BLaER1 treated with 17β-estradiol and CSF1 and Interleukin-3, amounts not matched to agents 10 nM and 100 nM (cell line): ENCODE results near the gene NAPA.

ENCODE experiments used
- H3K27ac ChIP-seq, 11 experiments: shearing (Covaris generic); formaldehyde crosslinking; 2 replicates each; pipeline ENCODE4 v1.8.1; 2022
- H3K27me3 ChIP-seq, 11 experiments: shearing (Covaris generic); formaldehyde crosslinking; 2 replicates each; pipeline ENCODE4 v1.8.1; 2022
- H3K36me3 ChIP-seq, 11 experiments: shearing (Covaris generic); formaldehyde crosslinking; 2 replicates each; pipeline ENCODE4 v1.8.1; 2022
- H3K4me1 ChIP-seq, 10 experiments: shearing (Covaris generic); formaldehyde crosslinking; 2 replicates each; pipeline ENCODE4 v1.8.1; 2022
- H3K4me2 ChIP-seq, 11 experiments: shearing (Covaris generic); formaldehyde crosslinking; 2 replicates each; pipeline ENCODE4 v1.8.1; 2022
- H3K4me3 ChIP-seq, 10 experiments: shearing (Covaris generic); formaldehyde crosslinking; 2 replicates each; pipeline ENCODE4 v1.8.1; 2022
- H3K9ac ChIP-seq, 11 experiments: shearing (Covaris generic); formaldehyde crosslinking; 2 replicates each; pipeline ENCODE4 v1.8.1; 2022
- H3K9me3 ChIP-seq, 11 experiments: shearing (Covaris generic); formaldehyde crosslinking; replicated peaks in 1 of 11; 2 replicates each; pipeline ENCODE4 v1.8.1; 2022
- H4K20me1 ChIP-seq, 11 experiments: shearing (Covaris generic); formaldehyde crosslinking; 2 replicates each; pipeline ENCODE4 v1.8.1; 2022
- Cebpa-rat ChIP-seq, 11 experiments: shearing (Covaris generic); IDR thresholded peaks; 2 replicates each; pipeline ENCODE4 v1.8.1; 2022

NAPA gene

DNA sequence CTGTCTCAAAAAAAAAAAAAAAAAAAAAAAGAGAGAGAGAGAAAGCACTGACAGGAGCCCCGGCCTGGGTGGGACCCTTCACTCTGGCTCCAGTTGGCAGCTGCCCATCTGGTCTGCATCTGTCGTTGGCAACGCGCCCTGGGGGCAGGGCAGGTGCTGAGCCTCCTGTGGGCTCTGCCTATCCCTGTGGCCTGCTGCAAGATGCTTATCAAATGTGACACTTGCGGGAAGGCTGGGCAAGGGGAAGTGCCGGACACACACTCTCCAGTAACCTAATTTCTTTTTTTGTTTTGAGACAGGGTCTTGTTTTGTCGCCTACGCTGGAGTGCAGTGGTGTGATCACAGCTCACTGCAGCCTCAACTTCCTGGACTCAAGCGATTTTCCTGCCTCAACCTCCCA is 20.1 kb downstream of the NAPA start:
- H3K27ac ChIP-seq: peak overlapping the region in 1 of 11 experiments; percentile 17; a peak in 1 of 22 replicates
- no peak for TF ChIP-seq Cebpa-rat (IDR thresholded peaks at IDR 0.05)
- H3K36me3 ChIP-seq: peaks cover 11 to 98% (median 75%) of the 10 kb centered on the region in 11 experiments
- H3K4me2 ChIP-seq: peak overlapping the region in 9 of 11 experiments; percentile 17 to 77 (median 57); a peak in 17 of 22 replicates
- H4K20me1 ChIP-seq: peaks cover 45 to 90% (median 77%) of the 10 kb centered on the region in 11 experiments
- H3K9ac ChIP-seq: peak overlapping the region in 3 of 11 experiments; percentile 23 to 52 (median 30); a peak in 5 of 22 replicates
- no peaks in the 10 kb centered on the region for H3K27me3 ChIP-seq
- no peaks in the 10 kb centered on the region for H3K9me3 ChIP-seq
- H3K4me1 ChIP-seq: peaks cover 0 to 55% (median 46%) of the 10 kb centered on the region in 10 experiments; a peak in 16 of 20 replicates
- no peak overlapping the region for H3K4me3 ChIP-seq

DNA sequence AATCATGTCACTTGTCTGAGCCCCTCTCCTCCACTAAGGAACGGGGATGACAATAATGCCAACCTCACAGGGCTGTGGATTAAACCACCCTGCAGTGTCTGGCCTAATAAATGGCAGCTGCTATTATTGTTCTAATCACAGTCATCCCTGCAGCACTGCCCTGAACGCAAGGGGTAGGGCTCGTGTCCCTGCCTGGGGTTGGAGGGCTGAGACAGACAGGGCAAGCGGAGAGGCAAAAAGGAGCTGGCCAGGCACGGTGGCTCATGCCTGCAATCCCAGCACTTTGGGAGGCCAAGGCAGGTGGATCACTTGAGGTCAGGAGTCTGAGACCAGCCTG is 20.7 kb downstream of the NAPA start:
- Histone ChIP-seq H3K9ac (0 out of 22 replicates have a peak overlapping the region, but pooled peaks of 3 of the 11 experiments have one; percentile 5 to 52 (median 23)), H3K4me1 (peaks cover 0 to 59% (median 46%) of the 10 kb centered on the region in 10 experiments; a peak in 17 of 20 replicates), H3K9me3 (no peaks in the 10 kb centered on the region), H3K4me3 (no peak overlapping the region), H4K20me1 (peaks cover 45 to 86% (median 74%) of the 10 kb centered on the region in 11 experiments), H3K36me3 (peaks cover 11 to 98% (median 75%) of the 10 kb centered on the region in 11 experiments), H3K27me3 (no peaks in the 10 kb centered on the region), H3K27ac (no peak overlapping the region), H3K4me2 (peak overlapping the region in 6 of 11 experiments; percentile 47 to 77 (median 72); a peak in 9 of 22 replicates)
- no peak for TF ChIP-seq Cebpa-rat (IDR thresholded peaks at IDR 0.05)

DNA sequence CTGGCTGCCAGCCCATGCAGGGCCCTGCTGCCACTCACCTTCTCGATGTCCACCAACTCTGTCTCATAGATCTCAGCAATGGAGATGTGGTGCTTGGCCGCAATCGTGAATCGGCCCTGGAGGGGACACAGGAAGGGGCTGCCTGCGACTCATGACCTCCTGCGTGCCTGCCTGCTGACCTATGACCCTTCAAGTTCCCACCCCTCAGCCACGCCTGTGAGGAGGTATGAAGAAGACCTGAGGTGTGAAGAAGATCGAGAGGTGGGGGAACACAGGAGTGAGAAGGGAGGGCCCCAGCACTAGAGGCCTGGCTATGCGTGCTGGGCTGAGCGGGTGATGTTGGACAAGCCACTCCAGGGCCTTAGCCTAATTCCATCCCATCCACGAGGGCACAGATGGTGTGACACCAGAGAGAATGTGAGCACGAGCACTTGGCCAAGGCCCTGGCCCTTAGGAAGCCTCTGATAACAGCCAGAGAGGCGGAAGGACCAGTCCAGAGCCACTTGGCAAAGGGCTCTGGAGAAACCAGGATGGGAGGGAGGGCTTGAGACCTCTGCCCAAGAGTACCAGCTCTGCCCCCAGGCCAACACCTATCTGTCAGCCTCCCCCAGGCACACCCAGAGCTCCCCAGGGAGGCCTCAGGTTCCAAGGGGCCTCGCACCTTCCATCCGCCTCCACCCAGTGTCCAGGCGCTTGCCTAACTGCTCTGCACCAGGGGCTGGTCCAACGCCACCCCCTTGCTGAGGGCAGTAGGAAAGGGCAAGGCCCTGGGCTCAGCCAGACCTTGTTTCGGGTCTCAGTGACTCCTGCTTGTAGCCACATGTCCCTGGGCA is 21.3 kb downstream of the NAPA start:
- H4K20me1 ChIP-seq: peaks cover 40 to 80% (median 68%) of the 10 kb centered on the region in 11 experiments
- no peak for TF ChIP-seq Cebpa-rat (IDR thresholded peaks at IDR 0.05)
- peaks cover 0 to 63% (median 46%) of the 10 kb centered on the region in 10 experiments; a peak in 17 of 20 replicates for H3K4me1 ChIP-seq
- H3K9ac ChIP-seq: peak overlapping the region in 3 of 11 experiments; percentile 5 to 52 (median 23); a peak in 1 of 22 replicates
- H3K27ac ChIP-seq: no peak overlapping the region
- peaks cover 13 to 96% (median 71%) of the 10 kb centered on the region in 11 experiments for H3K36me3 ChIP-seq
- no peaks in the 10 kb centered on the region for H3K27me3 ChIP-seq
- peak overlapping the region in 5 of 11 experiments; percentile 7 to 77 (median 72); a peak in 7 of 22 replicates for H3K4me2 ChIP-seq
- H3K9me3 ChIP-seq: no peaks in the 10 kb centered on the region
- no peak overlapping the region for H3K4me3 ChIP-seq

DNA sequence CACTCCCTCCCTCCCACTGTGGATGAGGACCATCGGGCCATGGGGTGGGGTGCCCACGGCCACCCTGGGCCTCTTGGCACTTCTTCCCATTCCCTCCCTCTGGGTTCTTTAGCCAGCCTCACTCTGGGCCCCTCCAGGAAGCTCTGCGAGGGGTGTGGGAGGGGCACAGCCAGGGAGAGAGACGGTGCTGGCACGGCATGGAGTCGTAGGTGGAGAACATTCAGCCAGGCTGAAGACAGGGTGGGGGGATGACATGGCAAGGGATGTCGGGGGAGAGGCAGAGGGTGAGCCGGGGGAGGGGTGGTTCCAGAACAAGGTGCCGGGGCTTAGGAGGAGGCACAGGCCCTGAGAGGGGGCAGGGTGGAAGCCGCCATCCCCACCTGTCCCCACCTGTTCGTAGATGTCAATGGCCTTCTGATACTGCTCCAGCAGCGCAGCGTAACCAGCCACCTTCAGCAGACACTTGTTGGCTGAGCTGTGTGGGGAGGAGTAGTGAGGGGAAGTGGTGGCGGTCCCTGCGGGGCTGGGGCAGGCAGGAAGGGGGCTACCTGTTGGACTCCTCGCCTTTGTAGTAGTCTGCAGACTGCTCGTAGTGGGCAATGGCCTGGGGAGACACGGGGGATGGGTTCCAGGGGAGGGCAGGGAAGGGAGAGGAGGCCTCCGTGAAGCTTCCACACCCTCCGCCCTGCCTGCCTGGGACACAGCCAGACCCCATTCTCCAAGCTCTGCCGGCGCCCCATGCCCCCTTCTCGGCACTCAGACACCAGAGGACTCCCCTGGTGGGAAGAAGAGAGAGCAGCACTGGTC is 22.1 kb downstream of the NAPA start:
- Histone ChIP-seq H3K9me3 (no peaks in the 10 kb centered on the region), H3K4me2 (no peak overlapping the region), H4K20me1 (peaks cover 32 to 77% (median 60%) of the 10 kb centered on the region in 11 experiments), H3K9ac (no peak overlapping the region; a peak in 1 of 22 replicates), H3K4me1 (peaks cover 3 to 65% (median 49%) of the 10 kb centered on the region in 10 experiments; a peak in 19 of 20 replicates), H3K4me3 (no peak overlapping the region), H3K27ac (no peak overlapping the region), H3K27me3 (no peaks in the 10 kb centered on the region), H3K36me3 (peaks cover 13 to 95% (median 63%) of the 10 kb centered on the region in 11 experiments)
- no peak for TF ChIP-seq Cebpa-rat (IDR thresholded peaks at IDR 0.05)

DNA sequence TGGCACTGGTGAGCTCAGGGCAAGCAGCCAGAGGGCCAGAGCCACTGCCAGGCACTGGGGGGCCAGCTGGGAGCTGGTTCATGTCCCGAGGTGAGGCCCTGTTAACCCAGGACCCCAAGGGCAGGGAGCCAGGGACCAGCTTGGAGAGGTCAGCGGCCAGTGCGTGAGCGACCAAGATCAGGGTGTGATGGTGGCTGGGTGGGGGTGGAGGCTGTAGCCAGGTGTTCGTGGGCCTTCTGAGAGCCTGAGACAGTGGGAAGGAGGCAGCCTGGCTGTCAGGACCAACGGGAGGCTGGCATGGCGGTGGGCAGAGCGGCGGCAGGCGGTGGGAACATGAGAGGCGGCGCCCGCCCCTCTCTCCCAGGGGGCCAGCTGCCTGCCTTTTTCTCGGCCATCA is 22.7 kb downstream of the NAPA start:
- peaks cover 10 to 65% (median 49%) of the 10 kb centered on the region in 10 experiments for H3K4me1 ChIP-seq
- no peak for TF ChIP-seq Cebpa-rat (IDR thresholded peaks at IDR 0.05)
- peaks cover 26 to 75% (median 53%) of the 10 kb centered on the region in 11 experiments; a peak in 21 of 22 replicates for H4K20me1 ChIP-seq
- no peak overlapping the region for H3K4me2 ChIP-seq
- peaks cover 13 to 92% (median 56%) of the 10 kb centered on the region in 11 experiments for H3K36me3 ChIP-seq
- no peaks in the 10 kb centered on the region for H3K27me3 ChIP-seq
- no peak overlapping the region for H3K4me3 ChIP-seq
- no peaks in the 10 kb centered on the region for H3K9me3 ChIP-seq
- H3K9ac ChIP-seq: no peak overlapping the region
- H3K27ac ChIP-seq: no peak overlapping the region

DNA sequence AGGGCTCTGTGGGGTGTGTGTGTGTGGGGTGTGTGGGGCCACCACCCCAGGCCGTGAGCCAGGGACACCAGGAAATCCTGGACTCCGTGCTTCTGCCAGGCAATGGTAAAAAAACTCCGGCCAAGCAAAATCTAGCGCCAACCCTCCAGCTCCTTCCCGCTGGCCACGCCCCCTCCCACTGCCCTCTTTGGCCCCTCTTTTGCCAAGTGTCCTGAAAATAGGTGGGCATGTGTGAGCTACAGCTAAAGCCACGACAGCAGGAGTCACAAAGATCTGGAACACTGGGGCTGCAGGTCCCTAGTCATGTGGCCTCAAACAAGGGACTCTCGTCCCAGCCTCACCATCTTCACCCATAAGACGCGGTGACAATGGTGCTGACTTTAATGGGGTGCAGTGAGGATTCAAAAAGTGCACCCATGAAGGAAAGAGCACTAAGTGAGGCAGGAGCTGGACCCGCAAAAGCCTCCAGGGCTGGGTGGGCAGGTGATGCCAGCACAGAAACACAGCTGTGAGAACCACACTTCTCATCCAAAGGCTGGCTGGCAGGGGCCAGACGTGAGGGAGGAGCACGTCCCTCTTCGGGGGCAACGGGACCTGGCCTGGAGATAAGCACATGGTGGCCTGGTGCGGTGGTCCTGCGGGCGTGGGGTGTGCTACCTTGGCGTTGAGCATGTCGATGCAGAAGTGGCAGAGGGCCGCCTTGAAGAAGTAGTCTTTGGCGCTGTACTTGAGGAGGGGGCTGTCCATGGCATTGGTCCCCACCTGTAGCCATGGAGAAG is 23.3 kb downstream of the NAPA start:
- H3K27ac ChIP-seq: no peak overlapping the region
- no peak for TF ChIP-seq Cebpa-rat (IDR thresholded peaks at IDR 0.05)
- H3K4me1 ChIP-seq: peaks cover 15 to 65% (median 49%) of the 10 kb centered on the region in 10 experiments
- peaks cover 20 to 69% (median 47%) of the 10 kb centered on the region in 11 experiments; a peak in 21 of 22 replicates for H4K20me1 ChIP-seq
- peaks cover 13 to 86% (median 50%) of the 10 kb centered on the region in 11 experiments for H3K36me3 ChIP-seq
- H3K27me3 ChIP-seq: no peaks in the 10 kb centered on the region
- no peak overlapping the region for H3K9ac ChIP-seq
- H3K4me2 ChIP-seq: no peak overlapping the region
- H3K9me3 ChIP-seq: no peaks in the 10 kb centered on the region
- H3K4me3 ChIP-seq: no peak overlapping the region

DNA sequence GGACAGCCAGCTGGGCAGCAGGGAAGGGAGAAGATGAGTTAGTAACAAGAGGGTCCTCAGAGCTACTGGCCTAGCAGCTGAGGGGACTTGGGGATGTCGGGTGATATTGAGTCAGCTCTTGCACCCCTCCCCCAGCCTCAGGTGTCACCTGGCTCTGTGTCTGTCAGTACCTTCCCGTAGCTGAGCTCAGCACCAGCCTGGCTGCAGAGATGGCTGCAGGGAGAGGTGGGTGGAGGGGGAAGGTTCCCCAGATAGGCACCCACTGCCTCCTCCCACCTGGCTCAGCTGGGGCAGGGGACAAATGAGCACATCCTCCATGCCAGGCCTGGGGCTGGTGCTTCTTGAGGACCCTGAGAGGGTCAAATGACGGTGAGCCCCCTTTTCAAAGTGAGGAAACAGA is 24.0 kb downstream of the NAPA start:
- Histone ChIP-seq H4K20me1 (peaks cover 13 to 62% (median 40%) of the 10 kb centered on the region in 11 experiments; a peak in 21 of 22 replicates), H3K9ac (no peak overlapping the region), H3K4me3 (no peak overlapping the region), H3K27ac (no peak overlapping the region), H3K36me3 (peaks cover 13 to 80% (median 49%) of the 10 kb centered on the region in 11 experiments), H3K4me2 (no peak overlapping the region), H3K27me3 (no peaks in the 10 kb centered on the region), H3K9me3 (no peaks in the 10 kb centered on the region), H3K4me1 (peaks cover 15 to 65% (median 49%) of the 10 kb centered on the region in 10 experiments)
- TF ChIP-seq Cebpa-rat (IDR thresholded peaks at IDR 0.05): no peak

DNA sequence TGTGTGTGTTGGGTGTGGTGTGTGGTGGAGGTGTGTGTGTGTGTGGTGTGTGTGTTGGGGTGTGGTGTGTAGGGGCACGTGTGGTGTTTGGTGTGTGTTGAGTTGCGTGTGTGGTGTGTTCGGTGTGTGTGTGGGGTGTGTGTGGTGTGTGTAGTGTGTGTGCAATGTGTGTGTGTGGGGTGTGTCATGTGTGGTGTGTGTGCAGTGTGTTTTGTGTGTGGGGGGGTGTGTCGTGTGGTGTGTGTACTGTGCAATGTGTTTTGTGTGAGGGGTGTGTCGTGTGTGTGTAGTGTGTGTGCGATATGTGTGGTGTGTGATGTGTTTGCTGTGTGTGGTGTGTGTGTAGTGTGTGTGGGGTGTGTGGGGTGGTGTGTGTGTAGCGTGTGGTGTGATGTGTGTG is 24.8 kb downstream of the NAPA start:
- H3K4me1 ChIP-seq: peaks cover 22 to 65% (median 49%) of the 10 kb centered on the region in 10 experiments
- H3K27ac ChIP-seq: no peak overlapping the region
- H3K27me3 ChIP-seq: no peaks in the 10 kb centered on the region
- H3K9ac ChIP-seq: no peak overlapping the region
- no peak for TF ChIP-seq Cebpa-rat (IDR thresholded peaks at IDR 0.05)
- H3K9me3 ChIP-seq: no peaks in the 10 kb centered on the region
- H3K36me3 ChIP-seq: peaks cover 13 to 73% (median 49%) of the 10 kb centered on the region in 11 experiments
- no peak overlapping the region for H3K4me3 ChIP-seq
- peaks cover 5 to 54% (median 32%) of the 10 kb centered on the region in 11 experiments; a peak in 20 of 22 replicates for H4K20me1 ChIP-seq
- no peak overlapping the region for H3K4me2 ChIP-seq
